Middle frontal gyrus (tissue), 1 donor: ENCODE results near the gene CRIP1.

Experiments used
- DNase-seq: peaks from one replicate; pipeline ENCODE4 v3.0.0-alpha.2; 2015; ENCODE audit warnings: low spot score; ENCODE audit errors: extremely low spot score

CRIP1 gene

GRCh38 chr14:105492031-105492970 is 5.6 kb downstream of the CRIP1 start:
- DNase-seq, result no peak

- no peak for DNase-seq
Observed at GRCh38 chr14:105492971-105493871, 6.5 kb downstream of the CRIP1 start.

GRCh38 chr14:105493921-105494605 is 7.4 kb downstream of the CRIP1 start:
- no peak for DNase-seq

- no peak for DNase-seq
Observed at GRCh38 chr14:105494606-105494929, 7.9 kb downstream of the CRIP1 start.

GRCh38 chr14:105495101-105495989 is 8.7 kb downstream of the CRIP1 start:
- DNase-seq, result no peak

GRCh38 chr14:105495990-105496830 is 9.5 kb downstream of the CRIP1 start:
- no peak for DNase-seq

- no peak for DNase-seq
Observed at GRCh38 chr14:105496831-105497591, 10.3 kb downstream of the CRIP1 start.

GRCh38 chr14:105497671-105498429 is 11.2 kb downstream of the CRIP1 start:
- DNase-seq, result no peak

- no peak for DNase-seq
Observed at GRCh38 chr14:105498430-105499255, 12.0 kb downstream of the CRIP1 start.

- DNase-seq, result peak; percentile 80
Observed at GRCh38 chr14:105499256-105500035, 12.8 kb downstream of the CRIP1 start.

GRCh38 chr14:105500036-105500725 is 13.5 kb downstream of the CRIP1 start:
- no peak for DNase-seq

GRCh38 chr14:105500726-105501101 is 14.0 kb downstream of the CRIP1 start:
- no peak for DNase-seq

- DNase-seq, result no peak
Observed at GRCh38 chr14:105501504-105502291, 15.0 kb downstream of the CRIP1 start.

GRCh38 chr14:105502446-105503295 is 16.0 kb downstream of the CRIP1 start:
- no peak for DNase-seq
